Thoracic aorta (tissue), 2 donors: ENCODE results near the gene PCDHGA1. TPM values are rescaled to one million over a fixed set of nuclear protein-coding genes. Genes with fewer than 3 reads are reported as not detected.
"Not testable (repeated sequence)": the region's sequence is repeated elsewhere in the genome, so short reads cannot be mapped to it uniquely, and the experiment has no call there.

Experiments
- ATAC-seq: fragments of 150-250 bp; one replicate; pipeline ENCODE4 v1.8.0; 2017; ENCODE audit warnings: low read depth; ENCODE audit not compliant: insufficient number of reproducible peaks, low FRiP score
- DNase-seq: peaks from one replicate; pipeline ENCODE4 v3.0.0-alpha.2; 2020; ENCODE audit warnings: low spot score
- H3K27ac ChIP-seq, 2 donors: fragments of 200-600 bp; sonication (generic); 1 replicate in 1 of 2; 2 replicates in 1 of 2; pipeline ENCODE4 v1.5.1; 2016; ENCODE audit warnings: mild to moderate bottlenecking in 2 of 2, moderate library complexity in 2 of 2
- H3K27me3 ChIP-seq: fragments of 200-600 bp; sonication (generic); replicated peaks from 2 replicates; pipeline ENCODE4 v1.6.0; 2016; ENCODE audit warnings: mild to moderate bottlenecking; ENCODE audit not compliant: insufficient read depth
- H3K36me3 ChIP-seq: fragments of 200-600 bp; sonication (generic); one replicate; pipeline ENCODE4 v1.5.1; 2016
- H3K4me1 ChIP-seq, 2 donors: fragments of 200-600 bp; sonication (generic); 1 replicate in 1 of 2; 2 replicates in 1 of 2; pipeline versions ENCODE4 v1.5.1 to v1.6.0; 2016; ENCODE audit warnings: low read depth in 2 of 2, mild to moderate bottlenecking in 1 of 2; ENCODE audit not compliant: control insufficient read depth in 1 of 2
- H3K4me3 ChIP-seq: fragments of 200-600 bp; sonication (generic); 2 replicates; pipeline ENCODE4 v1.5.1; 2016; ENCODE audit warnings: mild to moderate bottlenecking
- H3K9me3 ChIP-seq: fragments of 200-600 bp; sonication (generic); 2 replicates; pipeline ENCODE4 v1.5.1; 2016
- total RNA-seq, 2 donors: library from RNA; depleted of rRNA; stranded (reverse); fragments of >200 nt; gene quantifications; one replicate each; pipeline versions ENCODE4 v1.1.0 to v1.2.3, GENCODE V29; 2016
- TF ChIP-seq, protein P1 (sequence below): fragments of 200-600 bp; sonication (generic); IDR thresholded peaks from one replicate; pipeline ENCODE4 v1.5.1; 2019; ENCODE audit warnings: antibody characterized with exemption

PCDHGA1 gene
- total RNA-seq, 2 donors from 2014 or later, result 0.41 to 2.8 TPM

DNA sequence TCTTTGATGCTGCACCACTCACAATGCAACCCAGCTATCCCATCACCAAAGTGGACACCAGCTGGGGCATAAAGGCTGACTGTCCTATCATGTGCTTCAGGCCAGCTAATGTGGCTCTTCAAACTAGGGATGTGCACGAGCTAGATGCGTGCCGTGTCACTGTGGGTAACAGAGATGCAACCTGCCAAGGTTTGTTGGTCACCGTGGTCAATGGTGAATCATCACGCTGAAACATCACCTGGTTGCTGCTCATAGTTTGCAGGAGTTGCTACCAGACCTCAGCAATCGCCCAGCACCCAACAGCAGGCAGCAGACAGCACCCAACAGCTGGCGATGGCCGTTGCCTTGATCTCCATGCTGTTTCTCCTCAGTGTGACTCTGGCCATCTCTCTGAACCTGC, 2.1 kb upstream of the PCDHGA1 start:
- ATAC-seq (no peak), DNase-seq (no peak)
- Histone ChIP-seq H3K27ac (no peak overlapping the region), H3K27me3 (no peaks in the 10 kb centered on the region), H3K36me3 (no peaks in the 10 kb centered on the region), H3K9me3 (peaks cover 45% of the 10 kb centered on the region), H3K4me3 (no peak overlapping the region), H3K4me1 (no peaks in the 10 kb centered on the region)
- TF ChIP-seq, protein P1, sequence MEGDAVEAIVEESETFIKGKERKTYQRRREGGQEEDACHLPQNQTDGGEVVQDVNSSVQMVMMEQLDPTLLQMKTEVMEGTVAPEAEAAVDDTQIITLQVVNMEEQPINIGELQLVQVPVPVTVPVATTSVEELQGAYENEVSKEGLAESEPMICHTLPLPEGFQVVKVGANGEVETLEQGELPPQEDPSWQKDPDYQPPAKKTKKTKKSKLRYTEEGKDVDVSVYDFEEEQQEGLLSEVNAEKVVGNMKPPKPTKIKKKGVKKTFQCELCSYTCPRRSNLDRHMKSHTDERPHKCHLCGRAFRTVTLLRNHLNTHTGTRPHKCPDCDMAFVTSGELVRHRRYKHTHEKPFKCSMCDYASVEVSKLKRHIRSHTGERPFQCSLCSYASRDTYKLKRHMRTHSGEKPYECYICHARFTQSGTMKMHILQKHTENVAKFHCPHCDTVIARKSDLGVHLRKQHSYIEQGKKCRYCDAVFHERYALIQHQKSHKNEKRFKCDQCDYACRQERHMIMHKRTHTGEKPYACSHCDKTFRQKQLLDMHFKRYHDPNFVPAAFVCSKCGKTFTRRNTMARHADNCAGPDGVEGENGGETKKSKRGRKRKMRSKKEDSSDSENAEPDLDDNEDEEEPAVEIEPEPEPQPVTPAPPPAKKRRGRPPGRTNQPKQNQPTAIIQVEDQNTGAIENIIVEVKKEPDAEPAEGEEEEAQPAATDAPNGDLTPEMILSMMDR, result no peak

DNA sequence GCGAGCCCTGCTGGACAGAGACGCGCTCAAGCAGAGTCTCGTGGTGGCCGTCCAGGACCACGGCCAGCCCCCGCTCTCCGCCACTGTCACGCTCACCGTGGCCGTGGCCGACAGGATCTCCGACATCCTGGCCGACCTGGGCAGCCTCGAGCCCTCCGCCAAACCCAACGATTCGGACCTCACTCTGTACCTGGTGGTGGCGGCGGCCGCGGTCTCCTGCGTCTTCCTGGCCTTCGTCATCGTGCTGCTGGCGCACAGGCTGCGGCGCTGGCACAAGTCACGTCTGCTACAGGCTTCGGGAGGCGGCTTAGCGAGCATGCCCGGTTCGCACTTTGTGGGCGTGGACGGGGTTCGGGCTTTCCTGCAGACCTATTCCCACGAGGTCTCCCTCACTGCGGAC, 2.3 kb downstream of the PCDHGA1 start:
- not testable (repeated sequence) for ATAC-seq, H3K4me1 ChIP-seq, H3K27ac ChIP-seq, H3K36me3 ChIP-seq, H3K4me3 ChIP-seq, H3K27me3 ChIP-seq, DNase-seq
- peaks cover 82% of the 10 kb centered on the region for H3K9me3 ChIP-seq

DNA sequence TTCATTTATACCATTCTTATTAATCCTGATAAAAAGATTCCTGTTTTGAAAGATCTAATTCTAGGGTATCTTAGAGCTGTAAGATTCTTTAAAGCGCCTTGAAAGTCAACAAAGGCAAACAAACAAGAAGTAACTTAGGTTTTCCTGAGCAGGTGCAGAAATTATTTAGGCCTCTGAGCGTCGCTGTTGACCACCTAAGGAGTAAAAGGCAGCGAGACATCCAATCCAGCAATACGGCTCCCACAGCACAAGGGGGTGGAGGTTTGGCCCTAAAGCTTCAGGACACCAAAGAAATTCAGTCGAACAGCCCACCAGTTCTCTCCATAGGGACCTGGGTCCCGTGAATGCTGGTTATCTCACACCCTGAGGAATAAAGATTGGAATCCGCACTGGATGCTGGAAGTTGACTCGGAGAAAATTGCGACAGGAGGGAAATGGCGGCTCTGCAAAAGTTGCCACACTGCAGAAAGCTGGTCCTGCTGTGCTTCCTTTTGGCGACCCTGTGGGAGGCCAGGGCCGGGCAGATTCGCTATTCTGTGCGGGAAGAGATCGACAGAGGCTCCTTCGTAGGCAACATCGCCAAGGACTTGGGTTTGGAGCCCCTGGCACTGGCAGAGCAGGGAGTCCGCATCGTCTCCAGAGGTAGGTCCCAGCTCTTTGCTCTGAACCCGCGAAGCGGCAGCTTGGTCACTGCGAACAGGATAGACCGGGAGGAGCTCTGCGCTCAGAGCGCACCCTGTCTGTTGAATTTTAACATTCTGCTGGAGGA, 8.4 kb downstream of the PCDHGA1 start, which contains the start of gene PCDHGA2:
TSS of gene PCDHGA2 (plus strand) at position 223 of the 769 bp plus-strand sequence.
- Histone ChIP-seq H3K4me3 (peak within 1 kb of the TSS; percentile 64), H3K27ac (no peak within 1 kb of the TSS), H3K36me3 (peaks cover 3% of the 10 kb centered on the region), H3K27me3 (no peaks in the 10 kb centered on the region), H3K4me1 (no peaks in the 10 kb centered on the region), H3K9me3 (peaks cover 89% of the 10 kb centered on the region)
- ATAC-seq (no peak), DNase-seq (no peak)
- TF ChIP-seq, protein P1, result peak; percentile 25

DNA sequence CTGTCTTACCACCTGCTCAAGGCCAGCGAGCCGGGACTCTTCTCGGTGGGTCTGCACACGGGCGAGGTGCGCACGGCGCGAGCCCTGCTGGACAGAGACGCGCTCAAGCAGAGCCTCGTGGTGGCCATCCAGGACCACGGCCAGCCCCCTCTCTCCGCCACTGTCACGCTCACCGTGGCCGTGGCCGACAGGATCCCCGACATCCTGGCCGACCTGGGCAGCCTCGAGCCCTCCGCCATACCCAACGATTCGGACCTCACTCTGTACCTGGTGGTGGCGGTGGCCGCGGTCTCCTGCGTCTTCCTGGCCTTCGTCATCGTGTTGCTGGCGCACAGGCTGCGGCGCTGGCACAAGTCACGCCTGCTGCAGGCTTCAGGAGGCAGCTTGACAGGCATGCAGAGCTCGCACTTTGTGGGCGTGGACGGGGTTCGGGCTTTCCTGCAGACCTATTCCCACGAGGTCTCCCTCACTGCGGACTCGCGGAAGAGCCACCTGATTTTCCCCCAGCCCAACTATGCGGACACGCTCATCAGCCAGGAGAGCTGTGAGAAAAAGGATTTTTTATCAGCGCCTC, 10.6 kb downstream of the PCDHGA1 start:
- peaks cover 92% of the 10 kb centered on the region for H3K9me3 ChIP-seq
- not testable (repeated sequence) for H3K4me1 ChIP-seq, H3K4me3 ChIP-seq, H3K27ac ChIP-seq, ATAC-seq, H3K36me3 ChIP-seq, DNase-seq, H3K27me3 ChIP-seq

DNA sequence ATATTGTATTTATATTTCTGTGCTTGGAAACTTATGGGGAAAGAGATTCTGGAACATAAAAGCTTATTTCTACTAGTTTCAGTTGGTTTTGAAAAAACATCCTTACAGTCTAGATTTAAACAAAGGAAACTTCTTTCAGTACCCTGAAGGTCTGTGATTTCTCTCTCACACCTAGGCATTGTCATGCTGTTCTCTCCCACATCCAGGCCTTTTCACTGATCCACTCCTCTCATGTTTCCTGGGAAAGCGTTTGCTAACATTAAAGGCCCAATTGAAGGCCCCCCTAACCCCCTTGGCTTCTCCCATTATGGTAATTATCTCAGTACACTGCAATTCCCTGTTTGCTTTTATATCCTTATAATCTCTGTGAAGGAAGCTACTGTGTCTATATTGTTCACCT, 12.5 kb downstream of the PCDHGA1 start:
- ATAC-seq, result no peak
- TF ChIP-seq, protein P1, result no peak
- Histone ChIP-seq H3K27ac (no peak overlapping the region), H3K4me3 (no peak overlapping the region), H3K27me3 (no peaks in the 10 kb centered on the region), H3K9me3 (peaks cover 89% of the 10 kb centered on the region), H3K36me3 (peaks cover 3% of the 10 kb centered on the region), H3K4me1 (no peaks in the 10 kb centered on the region)
- DNase-seq, result no peak

DNA sequence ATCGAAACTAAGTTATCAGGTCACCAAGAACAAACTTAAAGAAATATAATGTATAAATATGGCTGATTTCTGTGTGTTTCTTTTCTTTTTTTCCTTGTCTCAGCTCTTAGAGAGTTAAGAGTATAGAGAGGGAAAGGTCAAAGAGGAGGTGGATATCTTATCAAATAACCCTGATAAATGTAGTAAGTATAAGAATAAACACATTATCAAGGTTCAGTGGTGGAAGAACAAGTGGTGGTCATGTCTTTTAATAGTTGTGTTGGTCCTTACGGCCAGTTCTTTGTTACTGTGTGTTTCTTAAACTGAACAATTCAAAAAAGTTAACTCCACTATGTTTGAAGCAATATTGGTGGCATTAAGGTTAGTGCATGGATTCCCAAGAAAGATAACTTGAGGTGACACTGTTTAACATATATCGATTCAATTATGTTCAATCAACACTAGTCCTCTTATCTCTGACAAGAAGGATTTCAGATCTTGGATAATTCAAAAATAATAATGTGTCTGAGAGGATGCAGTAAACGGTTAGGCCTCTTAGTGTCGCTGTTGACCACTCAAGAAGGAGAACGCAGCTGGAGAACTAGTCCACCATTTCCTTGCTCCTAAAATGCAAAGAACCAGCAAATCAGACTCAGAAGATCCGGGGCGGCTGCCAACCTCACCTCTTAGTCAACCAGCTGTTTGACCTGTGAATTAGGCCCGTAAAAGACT, 13.1 kb downstream of the PCDHGA1 start, which contains the start of gene PCDHGA3:
TSS of gene PCDHGA3 (plus strand) at position 588 of the 711 bp plus-strand sequence. CDS start 205 bp downstream, outside the sequence.
- ATAC-seq (no peak), DNase-seq (no peak)
- no peaks in the 10 kb centered on the region for H3K4me1 ChIP-seq
- peaks cover 89% of the 10 kb centered on the region for H3K9me3 ChIP-seq
- H3K27me3 ChIP-seq, result no peaks in the 10 kb centered on the region
- TF ChIP-seq, protein P1, result peak; percentile 11
- peak within 1 kb of the TSS; percentile 53 for H3K4me3 ChIP-seq
- peaks cover 3% of the 10 kb centered on the region for H3K36me3 ChIP-seq
- no peak within 1 kb of the TSS for H3K27ac ChIP-seq
